ENCODE measurements around the gene SH2B3. TPM values are rescaled to one million over a fixed set of nuclear protein-coding genes. Genes with fewer than 3 reads are reported as not detected.
"Not testable (repeated sequence)": the region's sequence is repeated elsewhere in the genome, so short reads cannot be mapped to it uniquely, and the experiment has no call there.

SH2B3 gene
- total RNA-seq, 1 donor from 2014 or later: 7.8 TPM

GRCh38 chr12:111467092-111467856 is 61.6 kb downstream of the SH2B3 start:
- H3K4me1 ChIP-seq (ENCODE audit: control insufficient read depth in 3 of 3, insufficient read depth in 3 of 3, low read length in 3 of 3): peaks cover 0 to 2% (median 0%) of the 10 kb centered on the region in 3 donors
- no peak overlapping the region for H3K4me3 ChIP-seq (ENCODE audit: low read length in 3 of 3)
- H3K27ac ChIP-seq (ENCODE audit: low read depth, low read length): no peak overlapping the region
- H3K36me3 ChIP-seq (ENCODE audit: control insufficient read depth in 3 of 3, insufficient read depth in 3 of 3, low read length in 3 of 3): peaks cover 14 to 18% (median 14%) of the 10 kb centered on the region in 3 donors
- H3K9ac ChIP-seq (ENCODE audit: low read depth in 1 of 3, low read length in 3 of 3): no peak overlapping the region
- no peaks in the 10 kb centered on the region for H3K9me3 ChIP-seq (ENCODE audit: control insufficient read depth in 3 of 3, low read length in 3 of 3)
- no peaks in the 10 kb centered on the region for H3K27me3 ChIP-seq (ENCODE audit: control insufficient read depth in 3 of 3, insufficient read depth in 3 of 3, low read length in 3 of 3)

GRCh38 chr12:111467857-111468241 is 62.1 kb downstream of the SH2B3 start:
- Histone ChIP-seq H3K9ac (ENCODE audit: low read depth in 1 of 3, low read length in 3 of 3) (no peak overlapping the region), H3K27ac (ENCODE audit: low read depth, low read length) (no peak overlapping the region), H3K27me3 (ENCODE audit: control insufficient read depth in 3 of 3, insufficient read depth in 3 of 3, low read length in 3 of 3) (no peaks in the 10 kb centered on the region), H3K36me3 (ENCODE audit: control insufficient read depth in 3 of 3, insufficient read depth in 3 of 3, low read length in 3 of 3) (peaks cover 14 to 18% (median 14%) of the 10 kb centered on the region in 3 donors), H3K4me1 (ENCODE audit: control insufficient read depth in 3 of 3, insufficient read depth in 3 of 3, low read length in 3 of 3) (peaks cover 0 to 2% (median 0%) of the 10 kb centered on the region in 3 donors), H3K4me3 (ENCODE audit: low read length in 3 of 3) (no peak overlapping the region), H3K9me3 (ENCODE audit: control insufficient read depth in 3 of 3, low read length in 3 of 3) (no peaks in the 10 kb centered on the region)

- Histone ChIP-seq H3K4me1 (ENCODE audit: control insufficient read depth in 3 of 3, insufficient read depth in 3 of 3, low read length in 3 of 3) (peaks cover 0 to 2% (median 0%) of the 10 kb centered on the region in 3 donors), H3K4me3 (ENCODE audit: low read length in 3 of 3) (no peak overlapping the region), H3K27me3 (ENCODE audit: control insufficient read depth in 3 of 3, insufficient read depth in 3 of 3, low read length in 3 of 3) (no peaks in the 10 kb centered on the region), H3K9me3 (ENCODE audit: control insufficient read depth in 3 of 3, low read length in 3 of 3) (no peaks in the 10 kb centered on the region), H3K27ac (ENCODE audit: low read depth, low read length) (no peak overlapping the region), H3K9ac (ENCODE audit: low read depth in 1 of 3, low read length in 3 of 3) (no peak overlapping the region), H3K36me3 (ENCODE audit: control insufficient read depth in 3 of 3, insufficient read depth in 3 of 3, low read length in 3 of 3) (peaks cover 12 to 21% (median 18%) of the 10 kb centered on the region in 3 donors)
Observed at GRCh38 chr12:111469401-111469800, 63.7 kb downstream of the SH2B3 start.

- H3K9ac ChIP-seq (ENCODE audit: low read depth in 1 of 3, low read length in 3 of 3): no peak overlapping the region
- no peak overlapping the region for H3K27ac ChIP-seq (ENCODE audit: low read depth, low read length)
- no peak overlapping the region for H3K4me3 ChIP-seq (ENCODE audit: low read length in 3 of 3)
- no peaks in the 10 kb centered on the region for H3K27me3 ChIP-seq (ENCODE audit: control insufficient read depth in 3 of 3, insufficient read depth in 3 of 3, low read length in 3 of 3)
- peaks cover 0 to 2% (median 0%) of the 10 kb centered on the region in 3 donors for H3K4me1 ChIP-seq (ENCODE audit: control insufficient read depth in 3 of 3, insufficient read depth in 3 of 3, low read length in 3 of 3)
- H3K36me3 ChIP-seq (ENCODE audit: control insufficient read depth in 3 of 3, insufficient read depth in 3 of 3, low read length in 3 of 3): peaks cover 12 to 25% (median 19%) of the 10 kb centered on the region in 3 donors
- no peaks in the 10 kb centered on the region for H3K9me3 ChIP-seq (ENCODE audit: control insufficient read depth in 3 of 3, low read length in 3 of 3)
Observed at GRCh38 chr12:111471236-111471635, 65.5 kb downstream of the SH2B3 start.

- Histone ChIP-seq H3K4me1 (ENCODE audit: control insufficient read depth in 3 of 3, insufficient read depth in 3 of 3, low read length in 3 of 3) (peaks cover 0 to 2% (median 0%) of the 10 kb centered on the region in 3 donors), H3K27ac (ENCODE audit: low read depth, low read length) (no peak overlapping the region), H3K9ac (ENCODE audit: low read depth in 1 of 3, low read length in 3 of 3) (no peak overlapping the region), H3K36me3 (ENCODE audit: control insufficient read depth in 3 of 3, insufficient read depth in 3 of 3, low read length in 3 of 3) (peaks cover 17 to 36% (median 22%) of the 10 kb centered on the region in 3 donors), H3K27me3 (ENCODE audit: control insufficient read depth in 3 of 3, insufficient read depth in 3 of 3, low read length in 3 of 3) (no peaks in the 10 kb centered on the region), H3K4me3 (ENCODE audit: low read length in 3 of 3) (no peak overlapping the region), H3K9me3 (ENCODE audit: control insufficient read depth in 3 of 3, low read length in 3 of 3) (no peaks in the 10 kb centered on the region)
Observed at GRCh38 chr12:111482462-111482861, 76.7 kb downstream of the SH2B3 start.

GRCh38 chr12:111488271-111488670 is 82.5 kb downstream of the SH2B3 start:
- no peak overlapping the region for H3K27ac ChIP-seq (ENCODE audit: low read depth, low read length)
- peaks cover 13 to 36% (median 32%) of the 10 kb centered on the region in 3 donors for H3K36me3 ChIP-seq (ENCODE audit: control insufficient read depth in 3 of 3, insufficient read depth in 3 of 3, low read length in 3 of 3)
- no peak overlapping the region for H3K4me3 ChIP-seq (ENCODE audit: low read length in 3 of 3)
- H3K9ac ChIP-seq (ENCODE audit: low read depth in 1 of 3, low read length in 3 of 3): no peak overlapping the region
- no peaks in the 10 kb centered on the region for H3K9me3 ChIP-seq (ENCODE audit: control insufficient read depth in 3 of 3, low read length in 3 of 3)
- H3K4me1 ChIP-seq (ENCODE audit: control insufficient read depth in 3 of 3, insufficient read depth in 3 of 3, low read length in 3 of 3): peaks cover 0 to 3% (median 2%) of the 10 kb centered on the region in 3 donors
- H3K27me3 ChIP-seq (ENCODE audit: control insufficient read depth in 3 of 3, insufficient read depth in 3 of 3, low read length in 3 of 3): no peaks in the 10 kb centered on the region

GRCh38 chr12:111488798-111489197 is 83.1 kb downstream of the SH2B3 start:
- H3K27ac ChIP-seq (ENCODE audit: low read depth, low read length): no peak overlapping the region
- no peak overlapping the region for H3K4me3 ChIP-seq (ENCODE audit: low read length in 3 of 3)
- no peaks in the 10 kb centered on the region for H3K9me3 ChIP-seq (ENCODE audit: control insufficient read depth in 3 of 3, low read length in 3 of 3)
- no peak overlapping the region for H3K9ac ChIP-seq (ENCODE audit: low read depth in 1 of 3, low read length in 3 of 3)
- peaks cover 12 to 34% (median 32%) of the 10 kb centered on the region in 3 donors for H3K36me3 ChIP-seq (ENCODE audit: control insufficient read depth in 3 of 3, insufficient read depth in 3 of 3, low read length in 3 of 3)
- H3K4me1 ChIP-seq (ENCODE audit: control insufficient read depth in 3 of 3, insufficient read depth in 3 of 3, low read length in 3 of 3): peaks cover 0 to 3% (median 2%) of the 10 kb centered on the region in 3 donors
- H3K27me3 ChIP-seq (ENCODE audit: control insufficient read depth in 3 of 3, insufficient read depth in 3 of 3, low read length in 3 of 3): no peaks in the 10 kb centered on the region

GRCh38 chr12:111492979-111493378 is 87.3 kb downstream of the SH2B3 start:
- not testable (repeated sequence) for H3K4me3 ChIP-seq (ENCODE audit: low read length in 3 of 3); H3K9me3 ChIP-seq (ENCODE audit: control insufficient read depth in 3 of 3, low read length in 3 of 3); H3K27ac ChIP-seq (ENCODE audit: low read depth, low read length); H3K27me3 ChIP-seq (ENCODE audit: control insufficient read depth in 3 of 3, insufficient read depth in 3 of 3, low read length in 3 of 3); H3K4me1 ChIP-seq (ENCODE audit: control insufficient read depth in 3 of 3, insufficient read depth in 3 of 3, low read length in 3 of 3); H3K9ac ChIP-seq (ENCODE audit: low read depth in 1 of 3, low read length in 3 of 3)
- H3K36me3 ChIP-seq (ENCODE audit: control insufficient read depth in 3 of 3, insufficient read depth in 3 of 3, low read length in 3 of 3): peaks cover 5 to 23% (median 19%) of the 10 kb centered on the region in 3 donors

- H3K27ac ChIP-seq (ENCODE audit: low read depth, low read length): no peak overlapping the region
- H3K27me3 ChIP-seq (ENCODE audit: control insufficient read depth in 3 of 3, insufficient read depth in 3 of 3, low read length in 3 of 3): no peaks in the 10 kb centered on the region
- H3K9ac ChIP-seq (ENCODE audit: low read depth in 1 of 3, low read length in 3 of 3): no peak overlapping the region
- H3K4me1 ChIP-seq (ENCODE audit: control insufficient read depth in 3 of 3, insufficient read depth in 3 of 3, low read length in 3 of 3): no peaks in the 10 kb centered on the region
- H3K9me3 ChIP-seq (ENCODE audit: control insufficient read depth in 3 of 3, low read length in 3 of 3): no peaks in the 10 kb centered on the region
- H3K4me3 ChIP-seq (ENCODE audit: low read length in 3 of 3): no peak overlapping the region
- H3K36me3 ChIP-seq (ENCODE audit: control insufficient read depth in 3 of 3, insufficient read depth in 3 of 3, low read length in 3 of 3): peaks cover 5 to 23% (median 19%) of the 10 kb centered on the region in 3 donors
Observed at GRCh38 chr12:111494676-111495075, 89.0 kb downstream of the SH2B3 start.

Data from skeletal muscle tissue (tissue), 4 donors.